Measurements from ENCODE around the gene WDR48.
A peak's percentile ranks its signal among the peaks of the same experiment; 100 is the strongest.

Gene WDR48

GRCh38 chr3:39080026-39080425 lies 28.2 kb downstream of the WDR48 start:
- no peak overlapping the region for H3K4me3 Mint-ChIP-seq
- H3K27me3 Mint-ChIP-seq = no peaks in the 10 kb centered on the region

GRCh38 chr3:39082666-39083313 lies 31.0 kb downstream of the WDR48 start:
- Mint-ChIP-seq H3K4me3 (no peak overlapping the region), H3K36me3 (peaks cover 35% of the 10 kb centered on the region), H3K9me3 (no peaks in the 10 kb centered on the region)

More at GRCh38 chr3:39080026-39080425, 28.2 kb downstream of the WDR48 start:
- H3K9me3 Mint-ChIP-seq = no peaks in the 10 kb centered on the region
- no peak for DNase-seq (ENCODE audit: low spot score in 2 of 2)
- no peak overlapping the region for H3K27ac Mint-ChIP-seq
- peaks cover 43% of the 10 kb centered on the region for H3K36me3 Mint-ChIP-seq
- peaks cover 7% of the 10 kb centered on the region for H3K4me1 Mint-ChIP-seq
- ATAC-seq (ENCODE audit: low read depth) = no peak

GRCh38 chr3:39086144-39086543 lies 34.3 kb downstream of the WDR48 start:
- Mint-ChIP-seq H3K27me3 (no peaks in the 10 kb centered on the region), H3K36me3 (peaks cover 38% of the 10 kb centered on the region), H3K27ac (peak overlapping the region; percentile 86), H3K4me3 (peak overlapping the region; percentile 8), H3K9me3 (no peaks in the 10 kb centered on the region), H3K4me1 (peaks cover 15% of the 10 kb centered on the region)
- DNase-seq (ENCODE audit: low spot score in 2 of 2) = no peak
- ATAC-seq (ENCODE audit: low read depth) = peak; percentile 92

More at GRCh38 chr3:39082666-39083313, 31.0 kb downstream of the WDR48 start:
- no peaks in the 10 kb centered on the region for H3K27me3 Mint-ChIP-seq
- DNase-seq (ENCODE audit: low spot score in 2 of 2) = no peak
- peaks cover 20% of the 10 kb centered on the region for H3K4me1 Mint-ChIP-seq
- ATAC-seq (ENCODE audit: low read depth) = no peak
- peak overlapping the region; percentile 39 for H3K27ac Mint-ChIP-seq

GRCh38 chr3:39088456-39088855 lies 36.6 kb downstream of the WDR48 start:
- Mint-ChIP-seq H3K4me1 (peaks cover 13% of the 10 kb centered on the region), H3K27ac (no peak overlapping the region), H3K27me3 (no peaks in the 10 kb centered on the region), H3K4me3 (no peak overlapping the region), H3K9me3 (no peaks in the 10 kb centered on the region), H3K36me3 (peaks cover 29% of the 10 kb centered on the region)
- DNase-seq (ENCODE audit: low spot score in 2 of 2) (no peak), ATAC-seq (ENCODE audit: low read depth) (no peak)

GRCh38 chr3:39088889-39089288 lies 37.1 kb downstream of the WDR48 start:
- peaks cover 13% of the 10 kb centered on the region for H3K4me1 Mint-ChIP-seq
- H3K4me3 Mint-ChIP-seq = no peak overlapping the region
- H3K27me3 Mint-ChIP-seq = no peaks in the 10 kb centered on the region
- H3K9me3 Mint-ChIP-seq = no peaks in the 10 kb centered on the region
- H3K36me3 Mint-ChIP-seq = peaks cover 29% of the 10 kb centered on the region
- ATAC-seq (ENCODE audit: low read depth) = no peak
- H3K27ac Mint-ChIP-seq = no peak overlapping the region
- no peak for DNase-seq (ENCODE audit: low spot score in 2 of 2)

GRCh38 chr3:39090922-39091321 lies 39.1 kb downstream of the WDR48 start:
- Mint-ChIP-seq H3K4me3 (no peak overlapping the region), H3K9me3 (no peaks in the 10 kb centered on the region), H3K27ac (no peak overlapping the region), H3K27me3 (no peaks in the 10 kb centered on the region), H3K36me3 (peaks cover 34% of the 10 kb centered on the region), H3K4me1 (peaks cover 9% of the 10 kb centered on the region)
- no peak for ATAC-seq (ENCODE audit: low read depth)
- DNase-seq (ENCODE audit: low spot score in 2 of 2) = no peak

- Mint-ChIP-seq H3K27me3 (no peaks in the 10 kb centered on the region), H3K4me1 (no peaks in the 10 kb centered on the region), H3K27ac (peak overlapping the region; percentile 45), H3K9me3 (no peaks in the 10 kb centered on the region), H3K36me3 (peaks cover 28% of the 10 kb centered on the region), H3K4me3 (no peak overlapping the region)
- ATAC-seq (ENCODE audit: low read depth) (no peak), DNase-seq (ENCODE audit: low spot score in 2 of 2) (no peak)
These were observed 43.2 kb downstream of the WDR48 start for GRCh38 chr3:39094851-39095677.

- H3K27ac Mint-ChIP-seq = peak overlapping the region; percentile 45
These were observed 44.0 kb downstream of the WDR48 start for GRCh38 chr3:39095778-39096177.

GRCh38 chr3:39096775-39097174 lies 45.0 kb downstream of the WDR48 start:
- Mint-ChIP-seq H3K9me3 (no peaks in the 10 kb centered on the region), H3K4me3 (no peak overlapping the region), H3K36me3 (peaks cover 26% of the 10 kb centered on the region), H3K4me1 (peaks cover 6% of the 10 kb centered on the region), H3K27me3 (no peaks in the 10 kb centered on the region), H3K27ac (no peak overlapping the region)
- ATAC-seq (ENCODE audit: low read depth) (no peak), DNase-seq (ENCODE audit: low spot score in 2 of 2) (no peak)

More at GRCh38 chr3:39095778-39096177, 44.0 kb downstream of the WDR48 start:
- H3K4me3 Mint-ChIP-seq = no peak overlapping the region
- no peaks in the 10 kb centered on the region for H3K4me1 Mint-ChIP-seq
- H3K9me3 Mint-ChIP-seq = no peaks in the 10 kb centered on the region
- ATAC-seq (ENCODE audit: low read depth) (no peak), DNase-seq (ENCODE audit: low spot score in 2 of 2) (no peak)
- H3K27me3 Mint-ChIP-seq = no peaks in the 10 kb centered on the region
- H3K36me3 Mint-ChIP-seq = peaks cover 26% of the 10 kb centered on the region

- DNase-seq (ENCODE audit: low spot score in 2 of 2) (no peak), ATAC-seq (ENCODE audit: low read depth) (no peak)
- Mint-ChIP-seq H3K36me3 (peaks cover 20% of the 10 kb centered on the region), H3K4me1 (peaks cover 14% of the 10 kb centered on the region), H3K27me3 (no peaks in the 10 kb centered on the region), H3K27ac (no peak overlapping the region), H3K4me3 (no peak overlapping the region), H3K9me3 (no peaks in the 10 kb centered on the region)
These were observed 46.1 kb downstream of the WDR48 start for GRCh38 chr3:39097716-39098472.

- Mint-ChIP-seq H3K27me3 (no peaks in the 10 kb centered on the region), H3K9me3 (no peaks in the 10 kb centered on the region), H3K36me3 (peaks cover 19% of the 10 kb centered on the region), H3K4me3 (no peak overlapping the region), H3K4me1 (peaks cover 15% of the 10 kb centered on the region), H3K27ac (no peak overlapping the region)
- DNase-seq (ENCODE audit: low spot score in 2 of 2) (no peak), ATAC-seq (ENCODE audit: low read depth) (no peak)
These were observed 46.7 kb downstream of the WDR48 start for GRCh38 chr3:39098473-39099000.

- Mint-ChIP-seq H3K27ac (no peak overlapping the region), H3K9me3 (no peaks in the 10 kb centered on the region), H3K36me3 (peaks cover 15% of the 10 kb centered on the region)
These were observed 47.4 kb downstream of the WDR48 start for GRCh38 chr3:39099242-39099641.

GRCh38 chr3:39099738-39100499 lies 48.1 kb downstream of the WDR48 start:
- peaks cover 10% of the 10 kb centered on the region for H3K36me3 Mint-ChIP-seq
- H3K9me3 Mint-ChIP-seq = no peaks in the 10 kb centered on the region
- no peak overlapping the region for H3K4me3 Mint-ChIP-seq
- DNase-seq (ENCODE audit: low spot score in 2 of 2) (no peak), ATAC-seq (ENCODE audit: low read depth) (no peak)
- peaks cover 20% of the 10 kb centered on the region for H3K4me1 Mint-ChIP-seq
- no peak overlapping the region for H3K27ac Mint-ChIP-seq
- H3K27me3 Mint-ChIP-seq = no peaks in the 10 kb centered on the region

More at GRCh38 chr3:39099242-39099641, 47.4 kb downstream of the WDR48 start:
- Mint-ChIP-seq H3K4me3 (no peak overlapping the region), H3K27me3 (no peaks in the 10 kb centered on the region), H3K4me1 (peaks cover 18% of the 10 kb centered on the region)
- DNase-seq (ENCODE audit: low spot score in 2 of 2) (no peak), ATAC-seq (ENCODE audit: low read depth) (no peak)

Data from memory B cell (primary cell).